SKM-1 (cell line): ENCODE results near the gene NEDD1.
A peak's percentile ranks its signal among the peaks of the same experiment; 100 is the strongest.

ENCODE experiments used
- DNase-seq: peaks from one replicate; lab custom pipeline; 2025; ENCODE audit not compliant: unreplicated experiment; lab: John Stamatoyannopoulos, UW

Gene NEDD1, protein sequence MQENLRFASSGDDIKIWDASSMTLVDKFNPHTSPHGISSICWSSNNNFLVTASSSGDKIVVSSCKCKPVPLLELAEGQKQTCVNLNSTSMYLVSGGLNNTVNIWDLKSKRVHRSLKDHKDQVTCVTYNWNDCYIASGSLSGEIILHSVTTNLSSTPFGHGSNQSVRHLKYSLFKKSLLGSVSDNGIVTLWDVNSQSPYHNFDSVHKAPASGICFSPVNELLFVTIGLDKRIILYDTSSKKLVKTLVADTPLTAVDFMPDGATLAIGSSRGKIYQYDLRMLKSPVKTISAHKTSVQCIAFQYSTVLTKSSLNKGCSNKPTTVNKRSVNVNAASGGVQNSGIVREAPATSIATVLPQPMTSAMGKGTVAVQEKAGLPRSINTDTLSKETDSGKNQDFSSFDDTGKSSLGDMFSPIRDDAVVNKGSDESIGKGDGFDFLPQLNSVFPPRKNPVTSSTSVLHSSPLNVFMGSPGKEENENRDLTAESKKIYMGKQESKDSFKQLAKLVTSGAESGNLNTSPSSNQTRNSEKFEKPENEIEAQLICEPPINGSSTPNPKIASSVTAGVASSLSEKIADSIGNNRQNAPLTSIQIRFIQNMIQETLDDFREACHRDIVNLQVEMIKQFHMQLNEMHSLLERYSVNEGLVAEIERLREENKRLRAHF

DNA sequence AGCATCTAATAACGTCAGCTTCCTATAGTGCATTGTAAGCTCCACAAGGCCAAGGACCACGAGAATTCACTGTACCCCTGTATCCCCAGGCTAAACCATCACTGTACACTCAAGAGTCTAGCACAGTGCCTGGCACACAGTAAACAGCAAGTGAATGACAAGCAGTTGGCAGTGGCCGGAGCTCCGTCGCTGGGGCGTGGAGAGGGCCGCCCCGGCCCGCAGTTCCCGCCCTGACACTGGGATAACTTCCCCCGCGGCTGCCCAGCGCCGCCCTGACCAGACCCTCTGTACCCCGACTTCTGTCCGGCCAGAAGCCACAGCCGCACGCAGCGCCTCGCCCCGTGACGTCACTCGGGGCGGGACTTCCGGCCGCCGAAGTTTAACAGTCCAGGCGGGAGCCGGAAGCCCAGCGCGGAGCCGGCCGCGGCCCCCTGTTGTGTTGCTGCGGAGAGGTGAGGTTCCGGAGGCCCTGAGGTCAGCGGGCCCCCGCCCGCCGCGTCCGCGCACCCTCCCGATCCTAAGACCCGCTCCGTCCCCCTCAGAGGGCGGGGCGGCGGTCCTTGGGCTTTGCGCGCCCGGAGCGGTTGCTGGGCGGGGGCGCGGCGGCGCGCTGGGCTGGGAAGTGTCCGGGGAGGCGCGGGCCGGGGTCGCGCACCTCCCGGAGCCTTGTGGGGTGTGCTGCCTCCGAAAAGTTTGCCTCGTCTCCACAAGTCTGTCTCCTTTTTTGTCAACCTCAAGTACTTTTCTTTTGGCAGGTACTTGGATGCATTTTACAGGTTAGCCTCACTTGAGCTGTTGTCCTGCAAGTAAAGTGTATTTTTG lies at the start of gene NEDD1:
NEDD1 (plus strand) TSS at position 409 of the 822 bp plus-strand sequence. CDS start 2,503 bp downstream, outside the sequence.
- peak; percentile 1 for DNase-seq

DNA sequence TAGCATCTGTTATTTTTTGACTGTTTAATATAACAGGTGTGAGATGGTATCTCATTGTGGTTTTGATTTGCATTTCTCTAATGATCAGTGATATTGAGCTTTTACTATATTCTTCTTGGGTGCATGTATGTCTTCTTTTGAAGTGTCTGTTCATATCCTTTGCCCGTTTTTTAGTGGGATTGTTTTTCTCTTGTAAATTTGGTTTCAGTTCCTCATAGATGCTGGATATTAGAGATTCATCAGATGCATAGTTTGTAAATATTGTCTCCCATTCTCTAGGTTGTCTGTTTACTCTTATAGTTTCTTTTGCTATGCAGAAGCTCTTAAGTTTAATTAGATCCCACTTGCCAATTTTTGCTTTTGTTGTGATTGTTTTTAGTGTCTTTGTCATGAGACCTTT lies 48.9 kb upstream of the NEDD1 start:
- no peak for DNase-seq

GRCh38 chr12:96861656-96862055 lies 45.4 kb upstream of the NEDD1 start:
- DNase-seq: no peak

- DNase-seq: no peak
Measured at GRCh38 chr12:96862326-96862725, 44.7 kb upstream of the NEDD1 start.

GRCh38 chr12:96864335-96864734 lies 42.7 kb upstream of the NEDD1 start:
- DNase-seq: no peak

DNA sequence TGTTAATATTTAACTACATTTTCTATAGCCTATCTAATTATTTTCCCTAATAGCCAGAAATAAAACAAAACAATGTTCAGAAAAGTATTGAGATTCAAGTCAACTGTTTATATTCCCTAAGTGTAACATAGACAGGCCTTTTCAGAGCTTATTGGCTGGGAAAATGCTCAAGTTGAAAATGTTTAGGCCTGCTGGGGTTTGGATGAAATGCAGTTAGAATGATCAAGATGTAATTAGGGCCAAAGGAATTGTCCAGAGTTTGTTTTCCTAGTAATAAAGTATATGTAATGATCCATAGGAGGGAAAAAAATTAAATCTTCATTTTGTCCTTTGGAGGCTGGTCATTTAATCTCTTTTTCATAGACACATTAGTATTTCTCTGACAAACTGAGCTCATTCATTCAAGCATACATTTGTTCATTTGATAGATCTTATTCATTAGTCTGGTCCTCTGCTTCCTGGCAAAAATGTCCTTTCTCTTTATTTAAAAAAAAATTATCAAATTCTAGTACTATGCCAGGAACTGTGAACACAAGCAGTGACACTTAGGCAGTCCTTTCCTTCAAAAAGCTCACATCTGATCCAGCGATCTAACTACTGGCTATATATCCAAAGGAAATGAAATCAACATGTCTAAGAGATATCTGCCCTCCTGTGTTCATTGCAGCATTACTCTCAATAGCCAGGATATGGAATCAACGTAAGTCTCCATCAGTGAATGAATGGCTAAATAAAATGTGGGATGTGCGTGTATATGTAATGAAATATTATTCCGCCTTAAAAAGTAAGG lies 40.1 kb upstream of the NEDD1 start:
- DNase-seq: no peak

- DNase-seq: no peak
Measured at GRCh38 chr12:96870946-96871345, 36.1 kb upstream of the NEDD1 start.

- DNase-seq: no peak
Measured at GRCh38 chr12:96872961-96873360, 34.1 kb upstream of the NEDD1 start.

GRCh38 chr12:96874211-96874610 lies 32.8 kb upstream of the NEDD1 start:
- no peak for DNase-seq

- no peak for DNase-seq
Measured at GRCh38 chr12:96876966-96877365, 30.1 kb upstream of the NEDD1 start.

- no peak for DNase-seq
Measured at GRCh38 chr12:96878704-96879103, 28.4 kb upstream of the NEDD1 start.

GRCh38 chr12:96879301-96879700 lies 27.8 kb upstream of the NEDD1 start:
- no peak for DNase-seq

GRCh38 chr12:96880220-96880619 lies 26.8 kb upstream of the NEDD1 start:
- no peak for DNase-seq

GRCh38 chr12:96881608-96882007 lies 25.4 kb upstream of the NEDD1 start:
- DNase-seq: no peak

DNA sequence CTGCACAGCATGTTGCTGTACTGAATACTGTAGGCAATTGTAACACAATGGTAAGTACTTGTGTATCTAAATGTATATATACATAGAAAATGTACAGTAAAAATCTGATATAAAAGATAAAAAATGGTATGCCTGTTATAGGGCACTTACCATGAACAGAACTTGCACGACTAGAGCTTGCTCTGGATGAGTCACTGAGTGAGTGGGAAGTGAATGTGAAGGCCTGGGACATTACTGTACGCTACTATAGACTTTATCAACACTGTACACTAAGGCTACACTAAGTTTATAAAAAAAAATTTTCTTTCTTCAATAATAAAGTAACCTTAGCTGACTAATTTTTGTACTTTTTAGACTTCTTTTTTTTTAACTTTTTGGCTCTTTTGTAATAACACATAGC lies 24.2 kb upstream of the NEDD1 start:
- no peak for DNase-seq

GRCh38 chr12:96883571-96883970 lies 23.5 kb upstream of the NEDD1 start:
- DNase-seq: no peak

DNA sequence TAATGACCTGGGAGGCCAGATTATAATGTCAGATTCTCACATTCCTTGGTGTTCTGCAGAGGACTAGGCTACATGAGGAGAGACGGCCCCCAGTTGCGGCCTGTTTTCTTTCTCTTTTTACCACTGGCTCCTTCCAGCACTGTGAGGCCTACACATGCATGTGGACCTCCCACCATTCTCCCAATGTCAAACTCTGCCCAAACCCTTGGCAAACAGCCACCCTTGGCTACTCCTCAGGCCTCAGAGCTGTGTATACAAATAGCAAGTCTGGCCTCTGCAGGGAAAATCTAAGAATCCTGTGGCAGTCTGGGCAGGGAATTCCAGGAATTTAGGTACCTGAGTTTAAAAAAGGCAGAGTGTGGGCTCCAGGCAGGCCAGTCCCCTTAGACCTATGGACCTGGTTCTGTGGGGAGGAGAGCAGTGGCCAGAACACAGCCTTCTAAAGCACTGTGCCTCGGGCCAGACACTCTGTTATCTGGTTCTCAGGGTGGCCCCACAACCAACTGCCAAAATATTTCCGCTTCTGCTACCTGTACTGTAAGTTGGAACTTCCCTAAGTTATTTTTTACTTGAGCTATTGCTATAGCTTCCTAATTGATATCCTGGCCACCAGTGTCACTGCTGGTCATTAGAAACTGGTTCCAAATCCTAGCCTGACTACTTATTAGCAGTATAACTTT lies 19.9 kb upstream of the NEDD1 start:
- no peak for DNase-seq

DNA sequence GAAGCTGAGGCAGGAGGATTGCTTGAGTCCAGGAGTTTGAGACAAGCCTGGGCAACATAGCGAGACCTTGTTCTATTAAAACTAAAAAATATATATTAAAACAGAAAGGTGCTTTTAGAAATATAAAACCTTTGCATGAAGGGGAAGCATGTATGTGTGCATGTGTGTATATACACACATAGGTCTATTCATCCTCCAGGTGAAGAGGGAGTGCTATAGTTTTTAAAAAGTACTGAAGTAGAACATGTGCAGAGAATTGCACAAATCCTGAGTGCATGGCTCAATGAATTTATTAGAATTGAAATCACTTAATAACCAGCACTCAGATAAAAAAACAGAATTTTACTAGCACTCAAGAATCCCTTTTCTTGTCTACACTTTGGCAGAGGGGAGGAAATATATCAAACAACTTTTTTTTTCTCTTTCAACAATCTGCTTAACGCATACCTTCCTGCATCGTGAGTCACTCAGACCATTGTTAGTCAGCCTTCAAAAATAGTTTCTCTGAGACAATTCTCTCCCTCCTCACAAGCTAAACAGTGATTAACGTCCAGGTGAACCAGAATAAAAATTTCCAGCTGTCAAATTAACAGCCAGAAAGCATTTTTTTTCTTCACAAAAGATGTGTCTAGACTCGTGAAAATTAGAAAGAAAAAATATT lies 17.7 kb upstream of the NEDD1 start:
- no peak for DNase-seq

DNA sequence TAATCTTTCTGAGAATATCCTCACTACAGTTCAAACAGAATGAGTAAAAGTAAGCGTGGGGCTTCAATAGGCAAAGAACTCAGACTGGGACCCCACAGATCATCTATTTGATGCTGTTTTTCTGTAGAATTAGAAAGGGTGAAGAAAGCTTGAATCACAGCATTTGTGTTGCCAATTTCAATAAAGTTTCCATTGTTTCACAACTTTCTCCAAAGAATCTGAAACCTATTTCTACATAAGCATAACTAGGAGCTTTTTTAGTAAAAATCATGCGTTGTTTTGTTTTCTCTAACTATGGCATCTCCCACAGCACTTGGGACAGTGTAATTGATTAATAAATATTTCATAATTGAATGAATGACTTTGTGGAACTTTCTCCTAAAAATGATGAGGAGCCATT lies 16.7 kb upstream of the NEDD1 start:
- DNase-seq: no peak

GRCh38 chr12:96892104-96892503 lies 15.0 kb upstream of the NEDD1 start:
- DNase-seq: no peak
